Coronary artery (tissue), 2 donors: ENCODE data around the gene ANK3.

Experiments
- DNase-seq: peaks from one replicate; pipeline ENCODE4 v3.0.0-alpha.2; 2017; ENCODE audit warnings: low spot score
- H3K27ac ChIP-seq, 2 donors: fragments of 200-600 bp; sonication (generic); one replicate each; pipeline ENCODE4 v1.5.1; 2016 to 2019
- H3K4me3 ChIP-seq: fragments of 200-600 bp; sonication (generic); 2 replicates; pipeline ENCODE4 v1.5.1; 2016; ENCODE audit warnings: mild to moderate bottlenecking, moderate library complexity
- TF ChIP-seq, protein P1 (sequence below): fragments of 200-600 bp; sonication (generic); IDR thresholded peaks from one replicate; pipeline ENCODE4 v1.5.1; 2019; ENCODE audit warnings: antibody characterized with exemption

ANK3 gene

GRCh38 chr10:60422809-60423208, 33.1 kb upstream of the ANK3 start:
- no peak overlapping the region for H3K27ac ChIP-seq
- H3K4me3 ChIP-seq: no peak overlapping the region
- TF ChIP-seq, protein P1, sequence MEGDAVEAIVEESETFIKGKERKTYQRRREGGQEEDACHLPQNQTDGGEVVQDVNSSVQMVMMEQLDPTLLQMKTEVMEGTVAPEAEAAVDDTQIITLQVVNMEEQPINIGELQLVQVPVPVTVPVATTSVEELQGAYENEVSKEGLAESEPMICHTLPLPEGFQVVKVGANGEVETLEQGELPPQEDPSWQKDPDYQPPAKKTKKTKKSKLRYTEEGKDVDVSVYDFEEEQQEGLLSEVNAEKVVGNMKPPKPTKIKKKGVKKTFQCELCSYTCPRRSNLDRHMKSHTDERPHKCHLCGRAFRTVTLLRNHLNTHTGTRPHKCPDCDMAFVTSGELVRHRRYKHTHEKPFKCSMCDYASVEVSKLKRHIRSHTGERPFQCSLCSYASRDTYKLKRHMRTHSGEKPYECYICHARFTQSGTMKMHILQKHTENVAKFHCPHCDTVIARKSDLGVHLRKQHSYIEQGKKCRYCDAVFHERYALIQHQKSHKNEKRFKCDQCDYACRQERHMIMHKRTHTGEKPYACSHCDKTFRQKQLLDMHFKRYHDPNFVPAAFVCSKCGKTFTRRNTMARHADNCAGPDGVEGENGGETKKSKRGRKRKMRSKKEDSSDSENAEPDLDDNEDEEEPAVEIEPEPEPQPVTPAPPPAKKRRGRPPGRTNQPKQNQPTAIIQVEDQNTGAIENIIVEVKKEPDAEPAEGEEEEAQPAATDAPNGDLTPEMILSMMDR: no peak

DNA sequence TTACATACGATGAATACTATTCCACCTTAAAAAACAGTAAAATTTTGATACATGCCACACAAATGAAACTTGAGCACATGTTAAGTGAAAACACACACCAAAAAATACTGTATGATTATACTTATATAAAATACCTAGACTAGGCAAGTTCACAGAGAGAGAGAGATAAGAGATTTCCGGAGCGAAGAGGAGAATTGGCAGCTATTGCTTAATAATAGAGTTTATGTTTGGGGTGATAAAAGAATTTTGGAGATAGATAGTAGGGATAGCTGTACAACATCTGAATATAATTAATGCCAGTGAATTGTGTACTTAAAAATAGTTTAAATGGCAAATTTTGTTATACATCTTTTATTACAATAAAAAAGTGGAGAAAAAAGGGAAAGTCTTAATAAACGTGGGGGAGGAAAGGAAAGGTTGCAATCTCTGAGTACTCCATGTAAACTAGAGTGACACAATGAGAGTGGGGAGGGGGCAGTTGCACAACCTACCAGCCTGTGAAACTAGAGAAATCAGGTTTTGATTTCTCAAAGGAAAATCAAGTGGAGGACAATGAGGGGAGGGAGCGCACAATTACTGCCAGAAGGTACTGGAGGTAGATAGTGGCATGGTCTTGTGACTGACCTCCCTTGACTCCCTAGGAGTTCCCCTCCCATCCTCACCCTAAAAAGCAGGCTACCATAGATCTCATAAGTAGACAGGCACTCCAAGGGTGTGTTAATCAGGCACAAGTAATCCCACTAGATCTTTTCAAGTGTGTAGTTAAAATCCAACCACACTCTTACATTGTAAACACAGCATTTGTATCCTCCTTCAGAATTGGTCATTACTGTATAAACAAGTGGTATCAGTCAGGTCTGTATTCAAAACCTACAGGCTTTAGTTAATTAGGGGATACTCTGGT, 31.6 kb upstream of the ANK3 start:
- no peak for DNase-seq
- no peak overlapping the region for H3K27ac ChIP-seq
- TF ChIP-seq, protein P1: no peak
- H3K4me3 ChIP-seq: no peak overlapping the region

More at GRCh38 chr10:60422809-60423208, 33.1 kb upstream of the ANK3 start:
- DNase-seq: no peak

DNA sequence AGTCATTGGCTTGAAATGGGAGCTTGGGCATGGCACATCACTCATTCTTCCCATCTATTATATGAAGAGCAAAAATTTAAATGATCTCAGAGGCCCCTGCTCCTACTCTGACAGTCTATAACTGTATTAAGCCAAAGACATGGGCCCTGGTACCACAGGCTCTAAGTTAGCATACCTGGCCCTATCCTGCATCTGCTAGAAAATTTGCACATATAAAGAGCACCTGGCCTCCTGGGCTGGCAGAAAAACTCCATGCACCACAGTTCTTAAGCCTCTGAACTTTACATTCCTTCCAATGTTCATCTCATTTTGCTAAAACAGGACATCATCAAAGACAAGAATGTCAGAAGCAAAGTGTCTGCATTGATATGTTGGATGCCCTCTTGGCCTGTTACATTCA, 29.6 kb upstream of the ANK3 start:
- no peak overlapping the region for H3K4me3 ChIP-seq
- TF ChIP-seq, protein P1: no peak
- no peak overlapping the region for H3K27ac ChIP-seq
- no peak for DNase-seq

GRCh38 chr10:60417901-60418300, 28.2 kb upstream of the ANK3 start:
- no peak overlapping the region for H3K4me3 ChIP-seq
- TF ChIP-seq, protein P1: no peak
- DNase-seq: no peak
- no peak overlapping the region for H3K27ac ChIP-seq

DNA sequence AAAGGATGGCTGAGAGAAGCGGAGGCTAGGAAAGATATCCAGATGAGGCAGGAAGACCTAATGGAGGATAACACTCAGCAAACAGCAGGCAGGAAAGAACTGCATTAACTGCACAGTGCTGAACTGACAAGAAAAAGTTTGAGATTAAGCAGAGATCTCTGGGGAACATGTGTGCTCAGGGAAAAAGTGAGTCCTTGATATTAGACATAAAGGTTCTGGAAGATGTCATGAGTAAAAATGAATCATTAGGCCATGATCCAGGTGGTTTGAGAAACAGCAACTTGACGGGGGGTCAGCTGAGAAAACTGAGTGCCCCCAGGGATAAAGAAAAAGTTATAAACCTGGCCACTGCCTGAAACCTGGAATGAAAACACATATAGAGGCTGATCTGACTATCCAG, 27.3 kb upstream of the ANK3 start:
- no peak for DNase-seq
- Histone ChIP-seq H3K27ac (no peak overlapping the region), H3K4me3 (no peak overlapping the region)
- TF ChIP-seq, protein P1: no peak

DNA sequence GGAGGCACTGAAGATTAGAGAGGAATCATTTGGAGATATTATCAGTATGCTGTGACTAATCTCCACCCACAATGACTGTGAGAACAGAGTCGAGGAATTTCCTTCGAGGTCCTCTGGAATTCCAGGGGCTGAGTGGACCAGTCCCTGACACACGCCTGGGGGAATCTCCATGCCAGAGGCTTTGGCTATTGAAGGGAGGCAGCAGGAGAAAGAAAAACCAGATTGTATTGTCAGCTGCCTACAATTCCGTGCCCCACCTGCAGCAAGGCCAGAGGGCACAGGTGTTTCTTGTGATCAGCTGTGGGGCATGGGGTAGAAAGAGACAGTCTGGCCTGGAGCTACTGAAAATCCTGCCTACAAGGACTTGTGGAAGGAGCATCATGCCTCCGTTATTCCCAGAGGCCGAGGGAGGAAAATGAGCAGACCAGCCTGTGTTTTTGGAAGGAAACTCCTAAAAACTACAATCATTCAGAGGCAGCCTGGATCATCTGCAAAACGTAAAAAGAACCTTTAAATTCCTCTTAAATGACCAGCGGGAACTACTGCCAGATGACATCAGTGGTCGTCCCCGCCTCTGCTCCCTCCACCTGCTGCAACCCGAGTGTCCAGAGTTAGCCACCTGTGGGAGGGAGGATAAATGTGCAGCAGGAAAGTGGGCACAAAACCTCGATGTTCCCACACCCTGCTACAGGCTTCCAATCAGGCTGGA, 25.4 kb upstream of the ANK3 start:
- Histone ChIP-seq H3K4me3 (no peak overlapping the region), H3K27ac (no peak overlapping the region)
- DNase-seq: no peak
- TF ChIP-seq, protein P1: no peak
